IPS DF 4.7 (cell line): ENCODE results near the gene SNAP23.

Experiments
- DNase-seq: peaks from one replicate; pipeline ENCODE4 v3.0.0-alpha.2; 2013; ENCODE audit warnings: low spot score; ENCODE audit errors: extremely low read depth

Gene SNAP23

GRCh38 chr15:42495361-42496212, at the start of gene SNAP23:
Gene SNAP23, plus strand, starts transcription at chr15:42495634. Its CDS starts 16,213 bp downstream, at chr15:42511847.
- DNase-seq: peak; percentile 78

- DNase-seq: no peak
These were observed 47.8 kb upstream of the SNAP23 start for GRCh38 chr15:42447599-42447998.

DNA sequence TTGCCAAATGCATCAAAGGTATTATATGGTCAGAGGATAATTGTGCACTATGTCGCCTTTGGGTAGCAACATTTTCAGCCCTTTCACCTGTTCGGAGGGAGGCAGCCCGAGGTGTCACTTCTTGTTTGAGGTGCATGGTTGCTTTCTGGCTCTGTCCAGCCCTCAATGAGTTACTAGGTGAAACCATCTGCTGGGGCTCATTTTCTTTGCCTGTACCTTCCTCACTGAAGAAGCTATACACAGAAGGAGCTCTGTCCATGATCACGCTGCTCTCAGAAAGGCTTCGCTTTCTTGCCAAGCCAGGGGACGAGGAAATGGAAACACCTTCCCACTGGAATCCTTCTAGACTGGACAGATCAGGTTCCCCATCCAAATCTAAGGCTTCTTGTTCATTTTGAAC, 47.2 kb upstream of the SNAP23 start:
- DNase-seq: no peak

GRCh38 chr15:42449770-42450424, 45.5 kb upstream of the SNAP23 start:
- no peak for DNase-seq

DNA sequence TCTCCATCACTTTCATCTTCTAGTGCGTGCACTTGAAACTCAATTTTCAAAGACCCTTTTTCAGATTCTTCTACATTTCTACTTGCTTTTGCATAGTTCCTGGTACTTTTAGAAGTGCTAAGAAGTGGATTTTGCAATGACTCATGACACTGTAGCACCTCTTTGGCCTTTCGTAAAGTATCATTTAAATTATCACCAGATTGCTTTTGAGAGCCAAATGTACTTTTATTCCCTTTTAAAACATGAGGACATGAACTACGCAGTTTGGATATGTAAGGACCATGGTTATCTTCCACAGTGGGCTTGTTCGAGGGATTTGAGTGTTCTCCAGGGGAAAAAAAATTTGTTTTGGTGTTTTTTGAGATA, 45.0 kb upstream of the SNAP23 start:
- DNase-seq: no peak

- no peak for DNase-seq
These were observed 41.6 kb upstream of the SNAP23 start for GRCh38 chr15:42453826-42454225.

DNA sequence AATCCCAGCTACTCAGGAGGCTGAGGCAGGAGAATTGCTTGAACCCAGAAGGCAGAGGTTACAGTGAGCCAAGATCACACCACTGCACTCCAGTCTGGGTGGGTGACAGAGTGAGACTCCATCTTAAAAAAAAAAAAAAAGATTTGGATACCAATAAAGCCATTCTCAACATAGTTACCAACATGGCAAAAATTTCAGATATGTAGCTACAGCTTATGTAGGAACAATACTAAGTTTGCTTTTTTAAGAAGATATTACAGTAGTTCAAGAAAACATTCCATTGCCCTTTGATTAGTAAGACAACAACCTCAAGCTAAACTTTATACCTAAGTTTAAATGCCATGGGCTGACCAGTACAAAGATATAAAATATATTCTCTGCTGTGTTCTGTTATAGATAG, 38.9 kb upstream of the SNAP23 start:
- DNase-seq: no peak

GRCh38 chr15:42456971-42457370, 38.5 kb upstream of the SNAP23 start:
- DNase-seq: no peak

GRCh38 chr15:42457445-42458442, 37.7 kb upstream of the SNAP23 start:
- peak; percentile 83 for DNase-seq

GRCh38 chr15:42461261-42461660, 34.2 kb upstream of the SNAP23 start:
- DNase-seq: no peak

GRCh38 chr15:42465520-42466259, 29.7 kb upstream of the SNAP23 start:
- no peak for DNase-seq

DNA sequence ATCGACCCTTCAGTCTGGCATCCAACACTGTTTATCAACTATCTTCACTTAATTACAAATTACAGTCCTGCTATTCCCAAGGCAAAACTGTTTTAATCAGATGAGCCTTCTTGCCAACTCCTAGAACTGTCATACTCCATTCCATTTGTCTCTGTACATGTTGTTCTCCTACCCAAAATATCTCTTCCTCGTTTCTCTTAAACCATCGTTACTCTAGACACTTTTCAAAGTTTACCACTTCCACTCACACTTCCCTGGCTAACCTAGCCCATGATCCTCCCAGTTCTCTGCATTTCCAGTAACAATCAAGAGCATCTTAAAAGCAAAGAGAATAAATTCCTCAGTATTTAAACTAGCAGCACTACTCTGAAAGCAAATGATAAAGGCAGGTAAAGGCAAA, 24.4 kb upstream of the SNAP23 start:
- DNase-seq: no peak

GRCh38 chr15:42474827-42475226, 20.6 kb upstream of the SNAP23 start:
- DNase-seq: no peak

- no peak for DNase-seq
These were observed 12.7 kb upstream of the SNAP23 start for GRCh38 chr15:42482701-42483100.

- DNase-seq: no peak
These were observed 11.8 kb upstream of the SNAP23 start for GRCh38 chr15:42483677-42484076.

- DNase-seq: no peak
These were observed 5.2 kb upstream of the SNAP23 start for GRCh38 chr15:42490291-42490670.

- peak; percentile 66 for DNase-seq
These were observed 4.5 kb upstream of the SNAP23 start, which contains the start of gene ZNF106 for GRCh38 chr15:42490671-42491538. Gene ZNF106, minus strand, starts transcription at chr15:42491141. Its CDS starts 18,852 bp downstream, at chr15:42472289.

GRCh38 chr15:42491539-42492225, 3.8 kb upstream of the SNAP23 start:
- no peak for DNase-seq

- no peak for DNase-seq
These were observed 1.8 kb upstream of the SNAP23 start for GRCh38 chr15:42493679-42494078.
